OCI-LY7 (cell line): ENCODE measurements around the gene FGD4.

ENCODE experiments used
- CTCF ChIP-seq: fragments of 200-600 bp; sonication (generic); conservative IDR thresholded peaks from 2 replicates; pipeline ENCODE4 v1.5.1; 2014; ENCODE audit warnings: mild to moderate bottlenecking, antibody characterized with exemption, low read length, moderate library complexity, mixed read lengths
- EZH2phosphoT487 ChIP-seq: fragments of 200-600 bp; sonication (generic); IDR thresholded peaks from 2 replicates; pipeline ENCODE4 v1.6.1; 2018; ENCODE audit warnings: low read depth, borderline replicate concordance, mild to moderate bottlenecking, mixed run types, antibody characterized with exemption, low read length, moderate library complexity, mixed read lengths

GRCh38 chr12:32679920-32680237 is 280.5 kb downstream of the FGD4 start:
- TF ChIP-seq CTCF (no peak), EZH2phosphoT487 (no peak)
